ENCODE measurements around the gene HLA-B.
"Not testable (repeated sequence)": the region's sequence is repeated elsewhere in the genome, so short reads cannot be mapped to it uniquely, and the experiment has no call there.

The HLA-B gene

DNA sequence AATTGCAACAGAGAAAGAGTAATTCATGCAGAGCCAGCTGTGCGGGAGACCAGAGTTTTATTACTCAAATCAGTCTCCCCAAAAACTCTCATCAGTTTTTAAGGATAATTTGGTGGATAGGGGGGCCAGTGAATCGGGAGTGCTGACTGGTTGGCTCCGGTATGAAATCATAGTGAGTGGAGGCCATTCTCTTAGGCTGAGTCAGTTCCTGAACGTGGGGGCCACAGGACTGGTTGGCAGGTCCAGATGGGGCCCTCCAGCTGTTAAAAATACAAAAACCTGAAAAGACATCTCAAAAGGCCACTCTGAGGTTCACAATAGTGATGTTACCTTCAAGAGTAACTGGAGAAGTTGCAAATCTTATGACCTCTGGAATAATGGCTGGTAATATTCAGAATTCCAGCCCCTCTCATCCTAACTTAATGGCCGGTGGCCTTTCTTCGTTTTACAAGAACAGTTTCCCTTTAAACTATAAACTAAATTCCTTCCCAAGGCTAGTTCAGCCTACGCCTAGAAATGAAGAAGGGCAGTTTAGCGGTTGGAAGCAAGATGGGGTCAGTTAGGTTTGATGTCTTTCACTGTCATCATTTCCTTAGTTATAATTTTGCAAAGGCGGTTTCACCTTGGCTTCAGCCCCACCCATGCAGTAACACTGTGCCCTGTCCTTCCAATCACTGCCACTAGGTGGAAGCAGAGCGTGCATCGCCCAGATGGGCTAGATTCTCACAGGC lies 39.6 kb upstream of the HLA-B start:
- peaks cover 31% of the 10 kb centered on the region for H3K4me1 ChIP-seq (ENCODE audit: low read depth, poor library complexity, severe bottlenecking)
- no peak overlapping the region for H2AFZ ChIP-seq (ENCODE audit: low read depth)
- no peaks in the 10 kb centered on the region for H3K36me3 ChIP-seq (ENCODE audit: insufficient read depth)
- peaks cover 6% of the 10 kb centered on the region; the same call in 1 of the 2 replicates for H3K79me2 ChIP-seq (ENCODE audit: insufficient read depth, low read depth)
- no peak overlapping the region for H3K4me3 ChIP-seq (IDR thresholded peaks at IDR 0.05; ENCODE audit: insufficient read depth, low read depth, low read length)
- H3K27me3 ChIP-seq (ENCODE audit: insufficient read depth, low read depth): no peaks in the 10 kb centered on the region
- no peak overlapping the region for H3K27ac ChIP-seq
- H3K4me2 ChIP-seq: peak overlapping the region; percentile 53; the same call in 1 of the 2 replicates
- TF ChIP-seq, protein P1, sequence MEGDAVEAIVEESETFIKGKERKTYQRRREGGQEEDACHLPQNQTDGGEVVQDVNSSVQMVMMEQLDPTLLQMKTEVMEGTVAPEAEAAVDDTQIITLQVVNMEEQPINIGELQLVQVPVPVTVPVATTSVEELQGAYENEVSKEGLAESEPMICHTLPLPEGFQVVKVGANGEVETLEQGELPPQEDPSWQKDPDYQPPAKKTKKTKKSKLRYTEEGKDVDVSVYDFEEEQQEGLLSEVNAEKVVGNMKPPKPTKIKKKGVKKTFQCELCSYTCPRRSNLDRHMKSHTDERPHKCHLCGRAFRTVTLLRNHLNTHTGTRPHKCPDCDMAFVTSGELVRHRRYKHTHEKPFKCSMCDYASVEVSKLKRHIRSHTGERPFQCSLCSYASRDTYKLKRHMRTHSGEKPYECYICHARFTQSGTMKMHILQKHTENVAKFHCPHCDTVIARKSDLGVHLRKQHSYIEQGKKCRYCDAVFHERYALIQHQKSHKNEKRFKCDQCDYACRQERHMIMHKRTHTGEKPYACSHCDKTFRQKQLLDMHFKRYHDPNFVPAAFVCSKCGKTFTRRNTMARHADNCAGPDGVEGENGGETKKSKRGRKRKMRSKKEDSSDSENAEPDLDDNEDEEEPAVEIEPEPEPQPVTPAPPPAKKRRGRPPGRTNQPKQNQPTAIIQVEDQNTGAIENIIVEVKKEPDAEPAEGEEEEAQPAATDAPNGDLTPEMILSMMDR (conservative IDR thresholded peaks at IDR 0.05; ENCODE audit: low read depth, low read length): peak; percentile 84
- H4K20me1 ChIP-seq (ENCODE audit: insufficient read depth): no peaks in the 10 kb centered on the region
- no peak overlapping the region for H3K9ac ChIP-seq

DNA sequence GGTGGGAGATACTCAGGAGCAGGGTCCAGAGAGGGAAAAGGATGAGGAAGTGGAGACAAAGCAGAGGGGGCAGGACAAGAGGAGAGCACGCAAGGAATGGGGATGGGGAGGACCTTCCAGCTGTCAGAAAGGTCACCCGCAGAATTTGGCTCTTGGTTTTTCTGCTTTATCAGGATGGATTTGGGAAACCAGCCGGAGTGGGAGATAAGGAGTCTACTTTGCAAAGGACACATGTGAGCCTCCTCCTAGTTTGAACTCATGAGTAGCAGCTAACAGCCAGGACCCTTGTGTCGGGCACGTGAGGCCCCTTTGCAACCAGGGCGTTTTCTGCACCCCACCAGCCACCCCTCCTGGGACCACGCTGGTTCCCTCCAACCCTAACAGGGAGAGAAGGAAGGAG lies 38.9 kb upstream of the HLA-B start:
- Histone ChIP-seq H3K4me2 (no peak overlapping the region), H3K79me2 (ENCODE audit: insufficient read depth, low read depth) (no peaks in the 10 kb centered on the region), H4K20me1 (ENCODE audit: insufficient read depth) (no peaks in the 10 kb centered on the region), H3K27me3 (ENCODE audit: insufficient read depth, low read depth) (no peaks in the 10 kb centered on the region), H3K9ac (no peak overlapping the region), H3K4me3 (IDR thresholded peaks at IDR 0.05; ENCODE audit: insufficient read depth, low read depth, low read length) (no peak overlapping the region), H3K27ac (no peak overlapping the region), H3K36me3 (ENCODE audit: insufficient read depth) (no peaks in the 10 kb centered on the region), H2AFZ (ENCODE audit: low read depth) (no peak overlapping the region), H3K4me1 (ENCODE audit: low read depth, poor library complexity, severe bottlenecking) (peaks cover 23% of the 10 kb centered on the region)
- TF ChIP-seq, protein P1 (conservative IDR thresholded peaks at IDR 0.05; ENCODE audit: low read depth, low read length): no peak

DNA sequence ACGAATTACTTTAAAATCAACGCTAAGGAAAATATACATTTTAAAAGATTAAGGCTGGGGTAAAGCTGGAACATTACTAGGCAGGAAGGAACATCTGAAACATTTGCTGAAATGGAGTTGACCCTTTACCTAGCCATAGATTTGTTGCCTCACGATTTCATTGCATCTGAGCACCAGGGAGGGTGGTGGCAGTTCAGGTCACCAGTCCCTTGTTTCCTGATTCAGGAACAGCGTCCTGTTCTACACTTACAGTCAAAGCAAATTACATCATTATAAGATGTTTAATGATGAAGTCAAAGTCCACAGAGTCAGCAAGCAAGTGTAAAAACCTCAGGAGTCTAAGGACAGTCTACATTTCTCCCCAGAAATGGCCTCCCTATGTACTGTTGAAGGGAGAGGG lies 37.4 kb upstream of the HLA-B start:
- no peaks in the 10 kb centered on the region for H4K20me1 ChIP-seq (ENCODE audit: insufficient read depth)
- no peak overlapping the region for H3K27ac ChIP-seq
- no peaks in the 10 kb centered on the region for H3K36me3 ChIP-seq (ENCODE audit: insufficient read depth)
- H3K4me2 ChIP-seq: no peak overlapping the region
- H3K79me2 ChIP-seq (ENCODE audit: insufficient read depth, low read depth): no peaks in the 10 kb centered on the region
- no peak overlapping the region for H2AFZ ChIP-seq (ENCODE audit: low read depth)
- no peak overlapping the region for H3K9ac ChIP-seq
- H3K4me3 ChIP-seq (IDR thresholded peaks at IDR 0.05; ENCODE audit: insufficient read depth, low read depth, low read length): no peak overlapping the region
- TF ChIP-seq, protein P1 (conservative IDR thresholded peaks at IDR 0.05; ENCODE audit: low read depth, low read length): no peak
- no peaks in the 10 kb centered on the region for H3K27me3 ChIP-seq (ENCODE audit: insufficient read depth, low read depth)
- peaks cover 22% of the 10 kb centered on the region for H3K4me1 ChIP-seq (ENCODE audit: low read depth, poor library complexity, severe bottlenecking)

DNA sequence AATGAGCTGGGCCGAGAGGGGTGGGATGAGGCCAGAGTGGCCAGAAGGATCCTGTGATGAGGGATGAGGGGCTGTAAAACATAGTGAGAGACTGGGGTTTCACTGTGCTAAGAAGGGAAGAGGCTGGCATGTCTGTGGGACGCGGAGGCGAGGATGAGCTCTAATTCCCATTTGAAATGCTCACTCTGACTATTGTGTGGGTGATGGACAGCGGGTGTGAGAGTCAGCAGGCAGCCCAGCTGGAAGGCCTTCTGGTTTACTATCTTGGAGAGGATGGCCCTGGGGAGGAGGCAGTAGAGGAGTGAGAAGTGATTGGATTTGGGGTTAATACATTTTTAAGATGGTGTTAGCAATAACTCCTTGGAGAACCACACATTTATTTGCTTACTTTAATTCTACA lies 37.0 kb upstream of the HLA-B start:
- no peak overlapping the region for H3K27ac ChIP-seq
- no peaks in the 10 kb centered on the region for H3K79me2 ChIP-seq (ENCODE audit: insufficient read depth, low read depth)
- H2AFZ ChIP-seq (ENCODE audit: low read depth): no peak overlapping the region
- no peaks in the 10 kb centered on the region for H3K36me3 ChIP-seq (ENCODE audit: insufficient read depth)
- H4K20me1 ChIP-seq (ENCODE audit: insufficient read depth): no peaks in the 10 kb centered on the region
- H3K4me1 ChIP-seq (ENCODE audit: low read depth, poor library complexity, severe bottlenecking): peaks cover 19% of the 10 kb centered on the region
- no peak overlapping the region for H3K9ac ChIP-seq
- H3K27me3 ChIP-seq (ENCODE audit: insufficient read depth, low read depth): no peaks in the 10 kb centered on the region
- TF ChIP-seq, protein P1 (conservative IDR thresholded peaks at IDR 0.05; ENCODE audit: low read depth, low read length): no peak
- no peak overlapping the region for H3K4me3 ChIP-seq (IDR thresholded peaks at IDR 0.05; ENCODE audit: insufficient read depth, low read depth, low read length)
- no peak overlapping the region for H3K4me2 ChIP-seq

DNA sequence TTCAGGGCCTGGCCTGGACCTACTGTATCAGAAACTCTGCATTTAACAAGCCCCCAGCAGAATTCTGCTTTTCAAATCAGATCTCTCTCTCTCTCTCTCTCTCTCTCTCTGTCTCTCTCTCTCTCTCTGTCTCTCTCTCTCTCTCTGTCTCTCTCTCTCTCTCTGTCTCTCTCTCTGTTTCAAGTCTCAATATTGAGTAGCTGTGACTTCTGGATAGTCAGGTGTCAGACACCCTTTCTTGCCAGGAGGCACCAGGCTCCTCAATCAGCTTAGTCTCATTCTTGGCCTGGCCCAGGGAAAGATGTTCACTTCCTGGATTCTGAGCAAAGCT lies 32.8 kb upstream of the HLA-B start:
- H3K36me3 ChIP-seq (ENCODE audit: insufficient read depth); H3K9ac ChIP-seq; H3K27ac ChIP-seq; H3K4me1 ChIP-seq (ENCODE audit: low read depth, poor library complexity, severe bottlenecking); H4K20me1 ChIP-seq (ENCODE audit: insufficient read depth); H3K27me3 ChIP-seq (ENCODE audit: insufficient read depth, low read depth); H3K79me2 ChIP-seq (ENCODE audit: insufficient read depth, low read depth); H3K4me3 ChIP-seq (IDR thresholded peaks at IDR 0.05; ENCODE audit: insufficient read depth, low read depth, low read length); H2AFZ ChIP-seq (ENCODE audit: low read depth); H3K4me2 ChIP-seq: not testable (repeated sequence)

DNA sequence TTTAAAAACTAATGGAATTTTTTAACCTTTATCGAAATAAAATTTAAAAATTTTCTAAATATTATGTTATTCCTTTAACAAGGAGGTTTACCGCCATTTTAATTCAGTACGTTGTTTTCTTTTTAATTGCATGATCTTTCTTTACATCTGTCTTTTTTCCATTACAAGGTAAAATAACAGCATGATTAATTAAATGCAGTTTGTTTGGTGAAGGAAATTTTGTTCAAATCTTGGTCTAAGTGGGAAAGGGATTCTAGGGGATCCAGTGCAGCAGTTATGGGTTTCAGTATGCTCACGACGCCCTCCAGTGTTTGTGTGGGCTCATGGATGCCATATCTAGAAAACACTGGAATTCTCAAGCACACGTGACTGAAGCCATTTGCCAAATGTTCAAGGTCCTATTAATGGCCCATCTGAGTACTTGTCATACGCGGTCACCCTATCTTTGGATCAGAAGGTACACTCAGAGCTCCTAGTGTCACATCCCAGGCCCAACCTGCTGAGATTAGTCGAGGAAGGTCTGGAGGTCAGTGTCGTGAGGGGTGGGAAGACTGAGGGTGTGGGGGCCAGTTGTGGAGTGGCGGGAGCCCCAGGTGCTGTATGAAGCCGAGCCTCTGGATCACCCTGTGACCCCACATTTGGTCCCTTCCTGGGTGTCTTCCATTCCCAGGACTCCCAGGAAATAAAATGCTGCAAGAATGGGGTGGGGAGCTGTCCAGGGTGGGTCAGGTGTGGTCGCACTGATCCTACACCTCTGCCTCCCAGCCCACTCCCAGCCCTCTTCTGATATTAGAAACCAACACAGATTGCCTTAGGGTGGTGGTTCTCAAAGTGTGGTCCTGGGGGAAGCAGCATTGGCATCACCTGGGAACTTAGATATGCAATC lies 32.2 kb upstream of the HLA-B start:
- H3K79me2 ChIP-seq (ENCODE audit: insufficient read depth, low read depth); H3K4me2 ChIP-seq; H3K27me3 ChIP-seq (ENCODE audit: insufficient read depth, low read depth); H3K36me3 ChIP-seq (ENCODE audit: insufficient read depth); H2AFZ ChIP-seq (ENCODE audit: low read depth); H3K4me3 ChIP-seq (IDR thresholded peaks at IDR 0.05; ENCODE audit: insufficient read depth, low read depth, low read length); H3K4me1 ChIP-seq (ENCODE audit: low read depth, poor library complexity, severe bottlenecking); H3K27ac ChIP-seq; H3K9ac ChIP-seq; H4K20me1 ChIP-seq (ENCODE audit: insufficient read depth): not testable (repeated sequence)

Data from KMS-11 (cell line).